GM12878 (cell line): ENCODE measurements around the gene MGAT4B. TPM values are rescaled to one million over a fixed set of nuclear protein-coding genes. Genes with fewer than 3 reads are reported as not detected.

Experiments
- ATF2 ChIP-seq: IDR thresholded peaks from 2 replicates; pipeline ENCODE4 v1.6.1; 2012; ENCODE audit warnings: low read length, inconsistent platforms
- BCL3 ChIP-seq: IDR thresholded peaks from 2 replicates; pipeline ENCODE4 v1.6.1; 2011; ENCODE audit warnings: borderline replicate concordance, low read depth, mild to moderate bottlenecking, moderate library complexity, low read length; ENCODE audit not compliant: insufficient read depth, poor library complexity, severe bottlenecking
- CREB1 ChIP-seq: IDR thresholded peaks from 2 replicates; pipeline ENCODE4 v1.6.1; 2012; ENCODE audit warnings: low read depth, mild to moderate bottlenecking, inconsistent platforms
- HDGF ChIP-seq: fragments of 450-650 bp; IDR thresholded peaks from 2 replicates; pipeline ENCODE4 v1.6.1; 2016; ENCODE audit warnings: antibody characterized with exemption
- KAT2A ChIP-seq: conservative IDR thresholded peaks from 2 replicates; pipeline ENCODE4 v1.6.1; 2011; ENCODE audit warnings: low read depth, low read length; ENCODE audit not compliant: control insufficient read depth
- LARP7 ChIP-seq: fragments of 450-650 bp; IDR thresholded peaks from 2 replicates; pipeline ENCODE4 v1.6.1; 2017; ENCODE audit warnings: mild to moderate bottlenecking
- MTA2 ChIP-seq: fragments of 450-650 bp; IDR thresholded peaks from 2 replicates; pipeline ENCODE4 v1.6.1; 2016; ENCODE audit warnings: low read depth, mild to moderate bottlenecking, moderate library complexity
- MTA3 ChIP-seq: IDR thresholded peaks from 2 replicates; pipeline ENCODE4 v1.6.1; 2012; ENCODE audit warnings: low read length, inconsistent platforms, borderline replicate concordance
- POLR2A ChIP-seq: IDR thresholded peaks from 2 replicates; pipeline ENCODE4 v1.6.1; 2011; ENCODE audit warnings: low read depth, mild to moderate bottlenecking, low read length
- SIN3A ChIP-seq: IDR thresholded peaks from 2 replicates; pipeline ENCODE4 v1.6.1; 2012; ENCODE audit warnings: low read depth, low read length, improper control_type of control experiment
- TCF3 ChIP-seq: IDR thresholded peaks from 2 replicates; pipeline ENCODE4 v1.6.1; 2012; ENCODE audit warnings: low read depth, mild to moderate bottlenecking, low read length, borderline replicate concordance; ENCODE audit not compliant: insufficient read depth
- YBX1 ChIP-seq: fragments of 450-650 bp; IDR thresholded peaks from 2 replicates; pipeline ENCODE4 v1.6.1; 2016; ENCODE audit warnings: antibody characterized with exemption
- ZBTB11 ChIP-seq: fragments of 450-650 bp; formaldehyde crosslinking; IDR thresholded peaks from 2 replicates; pipeline ENCODE4 v1.5.0; 2022; ENCODE audit warnings: mild to moderate bottlenecking, missing genetic modification characterization
- ZBTB40 ChIP-seq: fragments of 450-650 bp; IDR thresholded peaks from 2 replicates; pipeline ENCODE4 v1.6.1; 2016; ENCODE audit warnings: mild to moderate bottlenecking, moderate library complexity, borderline replicate concordance
- ZNF592 ChIP-seq: fragments of 450-650 bp; IDR thresholded peaks from 2 replicates; pipeline ENCODE4 v1.6.1; 2017; ENCODE audit warnings: mild to moderate bottlenecking, moderate library complexity
- polyA plus RNA-seq, 11 experiments: library from polyadenylated mRNA; depleted of rRNA in 4 of 11; unstranded in 6 of 11; stranded (reverse) in 5 of 11; fragments of >200 nt; fragmentation: Nextera tagmentation in 4 of 11; fragmentation: Illumina TruSeq in 1 of 11; extraction: Ambion mirVana in 4 of 11; extraction: Trizol in 1 of 11; gene quantifications; 1 replicate in 1 of 11; 2 replicates in 10 of 11; pipeline versions ENCODE4 v1.2.1 to v1.2.3, GENCODE V29; 2011 to 2016; ENCODE audit warnings: inconsistent platforms in 2 of 11, missing spikeins in 2 of 11, low read depth in 1 of 11
- total RNA-seq, 4 experiments: library from RNA; depleted of rRNA in 3 of 4; stranded (reverse); fragments of >200 nt in 3 of 4; fragmentation: Illumina TruSeq in 1 of 4; extraction: Trizol in 1 of 4; gene quantifications; 2 replicates each; pipeline versions ENCODE4 v1.2.1 to v1.2.3, GENCODE V29; 2013 to 2021

MGAT4B gene
- total and polyA plus RNA-seq, 10 of the 15 experiments (the other 5 are each of a cell fraction or from before 2014, with no cell fraction given), result 0.60 to 82.5 (median 34.4) TPM; not detected in 1

- TF ChIP-seq ZBTB40, result no peak
- TF ChIP-seq LARP7, result peak; percentile 74
- TF ChIP-seq ZBTB11, result no peak
- no peak for TF ChIP-seq YBX1
- TF ChIP-seq CREB1, result peak; percentile 73; the same call in 1 of the 2 replicates
- no peak for TF ChIP-seq ATF2
- no peak for TF ChIP-seq MTA3
- TF ChIP-seq BCL3, result no peak
- peak; percentile 72 for TF ChIP-seq POLR2A
- no peak for TF ChIP-seq ZNF592
- TF ChIP-seq MTA2, result no peak
- no peak; the same call in 1 of the 2 replicates for TF ChIP-seq SIN3A
- no peak for TF ChIP-seq KAT2A
- 0 out of 2 replicates have a peak, but pooled peaks have one; percentile 54 for TF ChIP-seq TCF3
- TF ChIP-seq HDGF, result peak; percentile 8; the same call in 1 of the 2 replicates
Observed at GRCh38 chr5:179805529-179806249, 977 bp downstream of the MGAT4B start (continued).
